Activated naive CD4-positive, alpha-beta T cell treated with anti-CD3 and anti-CD28 coated beads, Interleukin-2, amount 10 ng/mL, durations not matched to agents 7 days and 5 days (primary cell): ENCODE results near the gene HIKESHI.

Source experiments
- CTCF ChIA-PET: fragments of 350-600 bp; sonication (Branson Sonifier 250); formaldehyde crosslinking; loops from one replicate; lab custom pipeline; 2021; ENCODE audit warnings: antibody characterized with exemption; lab: Charles Lee
- DNase-seq: peaks from one replicate; pipeline ENCODE4 v3.0.0-alpha.2; 2020
- H3K27ac Mint-ChIP-seq: one replicate; pipeline ENCODE4 v1.8.0; 2021; ENCODE audit warnings: mild to moderate bottlenecking, moderate library complexity, mixed read lengths
- H3K27me3 Mint-ChIP-seq: one replicate; pipeline ENCODE4 v1.8.0; 2021; ENCODE audit warnings: mild to moderate bottlenecking, mixed read lengths
- H3K36me3 Mint-ChIP-seq: one replicate; pipeline ENCODE4 v1.8.0; 2021; ENCODE audit warnings: mixed read lengths
- H3K4me1 Mint-ChIP-seq: one replicate; pipeline ENCODE4 v1.8.0; 2021; ENCODE audit warnings: mixed read lengths
- H3K4me3 Mint-ChIP-seq: one replicate; pipeline ENCODE4 v1.8.0; 2021; ENCODE audit warnings: mild to moderate bottlenecking, moderate library complexity, mixed read lengths
- H3K9me3 Mint-ChIP-seq: one replicate; pipeline ENCODE4 v1.8.0; 2021; ENCODE audit warnings: mixed read lengths

HIKESHI gene

GRCh38 chr11:86302092-86302793 is at the start of gene HIKESHI:
HIKESHI (plus strand) TSS chr11:86302240; CDS start chr11:86302449, 209 bp downstream.
- Mint-ChIP-seq H3K4me1 (peaks cover 28% of the 10 kb centered on the region), H3K27ac (peak within 1 kb of the TSS; percentile 86), H3K4me3 (peak within 1 kb of the TSS; percentile 96), H3K27me3 (no peaks in the 10 kb centered on the region), H3K9me3 (no peaks in the 10 kb centered on the region), H3K36me3 (peaks cover 6% of the 10 kb centered on the region)
- DNase-seq, result peak; percentile 93
- CTCF ChIA-PET, result interaction anchor here (1.0 to 1.4 kb wide), 2 partner anchors 11 to 447 kb away, joined by 3 to 4 read pairs; partner anchors contain the start of gene CCDC83

- CTCF ChIA-PET, result interaction anchor here (0.7 to 0.9 kb wide), 2 partner anchors 19 to 37 kb away, joined by 3 read pairs; no protein-coding TSS in a partner anchor
- Mint-ChIP-seq H3K27me3 (no peaks in the 10 kb centered on the region), H3K27ac (no peak overlapping the region), H3K36me3 (peaks cover 37% of the 10 kb centered on the region), H3K4me3 (no peak overlapping the region), H3K4me1 (peaks cover 16% of the 10 kb centered on the region), H3K9me3 (no peaks in the 10 kb centered on the region)
- DNase-seq, result no peak
Measured at GRCh38 chr11:86255896-86256295, 46.1 kb upstream of the HIKESHI start.

- peaks cover 10% of the 10 kb centered on the region for H3K4me1 Mint-ChIP-seq
- H3K27me3 Mint-ChIP-seq, result no peaks in the 10 kb centered on the region
Measured at GRCh38 chr11:86256608-86257007, 45.4 kb upstream of the HIKESHI start.

GRCh38 chr11:86257446-86257845 is 44.6 kb upstream of the HIKESHI start:
- CTCF ChIA-PET, result no interaction called here
- H3K27ac Mint-ChIP-seq, result no peak overlapping the region
- peaks cover 4% of the 10 kb centered on the region for H3K4me1 Mint-ChIP-seq
- no peak overlapping the region for H3K4me3 Mint-ChIP-seq
- no peaks in the 10 kb centered on the region for H3K27me3 Mint-ChIP-seq
- H3K36me3 Mint-ChIP-seq, result peaks cover 30% of the 10 kb centered on the region
- DNase-seq, result no peak
- no peaks in the 10 kb centered on the region for H3K9me3 Mint-ChIP-seq

More at GRCh38 chr11:86256608-86257007, 45.4 kb upstream of the HIKESHI start:
- H3K36me3 Mint-ChIP-seq, result peaks cover 36% of the 10 kb centered on the region
- CTCF ChIA-PET, result interaction anchor here (0.7 to 0.9 kb wide), 2 partner anchors 19 to 38 kb away, joined by 3 read pairs; no protein-coding TSS in a partner anchor
- no peak overlapping the region for H3K4me3 Mint-ChIP-seq
- H3K9me3 Mint-ChIP-seq, result no peaks in the 10 kb centered on the region
- DNase-seq, result no peak
- no peak overlapping the region for H3K27ac Mint-ChIP-seq

GRCh38 chr11:86259730-86260129 is 42.3 kb upstream of the HIKESHI start:
- Mint-ChIP-seq H3K4me3 (no peak overlapping the region), H3K27ac (no peak overlapping the region), H3K4me1 (no peaks in the 10 kb centered on the region), H3K9me3 (no peaks in the 10 kb centered on the region), H3K27me3 (no peaks in the 10 kb centered on the region), H3K36me3 (peaks cover 46% of the 10 kb centered on the region)
- no peak for DNase-seq
- CTCF ChIA-PET, result no interaction called here

- CTCF ChIA-PET, result no interaction called here
- Mint-ChIP-seq H3K27me3 (no peaks in the 10 kb centered on the region), H3K9me3 (no peaks in the 10 kb centered on the region), H3K27ac (no peak overlapping the region), H3K4me3 (no peak overlapping the region), H3K36me3 (peaks cover 40% of the 10 kb centered on the region), H3K4me1 (no peaks in the 10 kb centered on the region)
- no peak for DNase-seq
Measured at GRCh38 chr11:86261328-86261727, 40.7 kb upstream of the HIKESHI start.

GRCh38 chr11:86262387-86262786 is 39.7 kb upstream of the HIKESHI start:
- no peaks in the 10 kb centered on the region for H3K9me3 Mint-ChIP-seq
- no peaks in the 10 kb centered on the region for H3K27me3 Mint-ChIP-seq
- H3K27ac Mint-ChIP-seq, result no peak overlapping the region
- CTCF ChIA-PET, result no interaction called here
- H3K4me1 Mint-ChIP-seq, result no peaks in the 10 kb centered on the region
- DNase-seq, result no peak
- no peak overlapping the region for H3K4me3 Mint-ChIP-seq
- H3K36me3 Mint-ChIP-seq, result peaks cover 35% of the 10 kb centered on the region

- Mint-ChIP-seq H3K4me3 (no peak overlapping the region), H3K9me3 (no peaks in the 10 kb centered on the region), H3K36me3 (peaks cover 41% of the 10 kb centered on the region), H3K4me1 (no peaks in the 10 kb centered on the region), H3K27ac (no peak overlapping the region), H3K27me3 (no peaks in the 10 kb centered on the region)
- no peak for DNase-seq
- CTCF ChIA-PET, result no interaction called here
Measured at GRCh38 chr11:86264649-86265048, 37.4 kb upstream of the HIKESHI start.

- CTCF ChIA-PET, result no interaction called here
- DNase-seq, result no peak
- H3K27me3 Mint-ChIP-seq, result no peaks in the 10 kb centered on the region
- H3K4me3 Mint-ChIP-seq, result no peak overlapping the region
- H3K4me1 Mint-ChIP-seq, result no peaks in the 10 kb centered on the region
- H3K27ac Mint-ChIP-seq, result no peak overlapping the region
- peaks cover 42% of the 10 kb centered on the region for H3K36me3 Mint-ChIP-seq
- H3K9me3 Mint-ChIP-seq, result no peaks in the 10 kb centered on the region
Measured at GRCh38 chr11:86265194-86265593, 36.8 kb upstream of the HIKESHI start.

- Mint-ChIP-seq H3K9me3 (no peaks in the 10 kb centered on the region), H3K27ac (no peak overlapping the region), H3K27me3 (no peaks in the 10 kb centered on the region), H3K4me3 (no peak overlapping the region), H3K4me1 (peaks cover 6% of the 10 kb centered on the region), H3K36me3 (peaks cover 50% of the 10 kb centered on the region)
- no peak for DNase-seq
- CTCF ChIA-PET, result no interaction called here
Measured at GRCh38 chr11:86269645-86270044, 32.4 kb upstream of the HIKESHI start.

GRCh38 chr11:86274503-86274902 is 27.5 kb upstream of the HIKESHI start:
- H3K36me3 Mint-ChIP-seq, result peaks cover 64% of the 10 kb centered on the region
- CTCF ChIA-PET, result interaction anchor here (1.5 kb wide), 1 partner anchor 18 kb away, joined by 3 read pairs; no protein-coding TSS in a partner anchor
- H3K9me3 Mint-ChIP-seq, result no peaks in the 10 kb centered on the region
- no peak overlapping the region for H3K27ac Mint-ChIP-seq
- H3K4me1 Mint-ChIP-seq, result peaks cover 6% of the 10 kb centered on the region
- no peak overlapping the region for H3K4me3 Mint-ChIP-seq
- H3K27me3 Mint-ChIP-seq, result no peaks in the 10 kb centered on the region
- DNase-seq, result no peak

GRCh38 chr11:86274999-86275398 is 27.0 kb upstream of the HIKESHI start:
- no peak for DNase-seq
- Mint-ChIP-seq H3K4me1 (peaks cover 6% of the 10 kb centered on the region), H3K4me3 (no peak overlapping the region), H3K27me3 (no peaks in the 10 kb centered on the region), H3K36me3 (peaks cover 64% of the 10 kb centered on the region), H3K9me3 (no peaks in the 10 kb centered on the region), H3K27ac (no peak overlapping the region)
- CTCF ChIA-PET, result interaction anchor here (1.5 kb wide), 1 partner anchor 19 kb away, joined by 3 read pairs; no protein-coding TSS in a partner anchor

GRCh38 chr11:86275493-86276370 is 26.3 kb upstream of the HIKESHI start:
- CTCF ChIA-PET, result interaction anchor here (1.5 kb wide), 1 partner anchor 20 kb away, joined by 3 read pairs; no protein-coding TSS in a partner anchor
- Mint-ChIP-seq H3K4me1 (peaks cover 6% of the 10 kb centered on the region), H3K27ac (no peak overlapping the region), H3K36me3 (peaks cover 62% of the 10 kb centered on the region), H3K4me3 (no peak overlapping the region), H3K9me3 (no peaks in the 10 kb centered on the region), H3K27me3 (no peaks in the 10 kb centered on the region)
- no peak for DNase-seq

GRCh38 chr11:86277741-86278140 is 24.3 kb upstream of the HIKESHI start:
- no peak for DNase-seq
- no peaks in the 10 kb centered on the region for H3K27me3 Mint-ChIP-seq
- H3K9me3 Mint-ChIP-seq, result no peaks in the 10 kb centered on the region
- H3K4me1 Mint-ChIP-seq, result peaks cover 6% of the 10 kb centered on the region
- H3K27ac Mint-ChIP-seq, result no peak overlapping the region
- peaks cover 56% of the 10 kb centered on the region for H3K36me3 Mint-ChIP-seq
- CTCF ChIA-PET, result no interaction called here
- H3K4me3 Mint-ChIP-seq, result no peak overlapping the region
